Coronary artery (tissue), 2 donors: ENCODE measurements around the gene ZMIZ2.
"Not testable (repeated sequence)": the region's sequence is repeated elsewhere in the genome, so short reads cannot be mapped to it uniquely, and the experiment has no call there.

Experiments used
- DNase-seq: peaks from one replicate; pipeline ENCODE4 v3.0.0-alpha.2; 2017; ENCODE audit warnings: low spot score
- H3K27ac ChIP-seq, 2 donors: fragments of 200-600 bp; sonication (generic); one replicate each; pipeline ENCODE4 v1.5.1; 2016 to 2019
- H3K4me3 ChIP-seq: fragments of 200-600 bp; sonication (generic); 2 replicates; pipeline ENCODE4 v1.5.1; 2016; ENCODE audit warnings: mild to moderate bottlenecking, moderate library complexity
- CTCF ChIP-seq: fragments of 200-600 bp; sonication (generic); IDR thresholded peaks from one replicate; pipeline ENCODE4 v1.5.1; 2019; ENCODE audit warnings: antibody characterized with exemption

The ZMIZ2 gene

DNA sequence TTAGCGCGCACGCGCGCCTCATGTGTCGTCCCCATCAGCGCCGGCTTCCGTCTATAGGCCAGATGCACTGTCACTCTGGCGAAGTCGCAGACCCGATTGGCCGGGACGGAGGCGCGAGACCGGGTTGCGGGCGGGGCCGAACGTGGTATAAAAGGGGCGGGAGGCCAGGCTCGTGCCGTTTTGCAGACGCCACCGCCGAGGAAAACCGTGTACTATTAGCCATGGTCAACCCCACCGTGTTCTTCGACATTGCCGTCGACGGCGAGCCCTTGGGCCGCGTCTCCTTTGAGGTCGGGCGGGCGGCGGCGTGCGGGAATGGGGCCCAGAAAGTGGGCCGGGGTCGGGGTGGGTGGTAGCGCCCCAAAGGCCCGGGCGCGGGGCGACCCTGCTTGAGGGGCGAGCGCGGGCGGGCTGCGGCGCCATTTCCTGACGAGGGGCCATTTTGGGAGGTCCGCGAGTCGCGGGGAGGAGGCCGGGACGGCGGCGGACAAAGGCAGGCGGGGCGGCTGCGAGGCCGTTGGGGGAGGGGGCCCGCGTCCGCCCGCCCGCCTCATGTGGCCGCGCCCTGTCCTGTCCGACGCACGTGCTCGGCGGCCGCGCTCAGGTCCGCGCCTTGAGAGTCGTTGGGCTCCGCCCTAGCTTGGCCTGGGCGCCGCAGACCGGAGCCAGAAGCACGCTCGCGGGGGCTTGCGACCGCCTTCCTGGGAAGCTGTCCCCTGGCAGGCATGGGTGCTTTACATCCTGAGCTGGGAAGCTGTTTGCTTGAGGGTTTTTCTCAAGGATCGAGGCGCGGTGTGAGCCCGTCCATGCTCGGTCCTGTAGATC, 48.1 kb downstream of the ZMIZ2 start, which contains the start of gene PPIA:
Gene PPIA, plus strand, starts transcription at position 178 of the 825 bp plus-strand sequence. Its CDS starts 44 bp downstream, at position 222.
- peak within 1 kb of the TSS; percentile 95 for H3K4me3 ChIP-seq
- no peak for TF ChIP-seq CTCF
- DNase-seq: peak; percentile 98
- H3K27ac ChIP-seq: peak within 1 kb of the TSS; percentile 99 to 100

- H3K27ac ChIP-seq: peak overlapping the region; percentile 99 to 100
- H3K4me3 ChIP-seq: peak overlapping the region; percentile 95
- DNase-seq: peak; percentile 95
- TF ChIP-seq CTCF: no peak
These were observed 48.9 kb downstream of the ZMIZ2 start for GRCh38 chr7:44797329-44798258.

GRCh38 chr7:44798649-44799305, 50.1 kb downstream of the ZMIZ2 start:
- TF ChIP-seq CTCF: no peak
- Histone ChIP-seq H3K4me3 (peak overlapping the region; percentile 95), H3K27ac (peak overlapping the region; percentile 25 to 27)
- DNase-seq: no peak

DNA sequence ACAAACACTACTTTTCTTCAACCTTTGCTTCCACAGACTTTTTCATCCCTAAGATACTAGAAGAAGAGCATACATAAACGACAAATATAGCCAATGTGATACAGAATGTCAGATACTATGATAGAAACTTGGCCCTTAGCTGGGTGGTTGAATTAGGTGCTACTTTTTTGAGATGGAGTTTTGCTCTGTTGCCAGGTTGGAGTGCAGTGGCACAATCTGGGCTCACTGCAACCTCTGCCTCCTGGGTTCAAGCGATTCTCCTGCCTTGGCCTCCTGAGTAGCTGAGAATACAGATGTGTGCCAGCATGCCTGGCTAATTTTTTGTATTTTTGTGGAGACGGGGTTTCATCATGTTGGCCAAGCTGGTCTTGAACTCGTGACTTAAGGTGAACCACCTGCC, 51.3 kb downstream of the ZMIZ2 start:
- no peak overlapping the region for H3K27ac ChIP-seq
- DNase-seq: no peak
- H3K4me3 ChIP-seq: no peak overlapping the region
- no peak for TF ChIP-seq CTCF

- Histone ChIP-seq H3K27ac (no peak overlapping the region), H3K4me3 (no peak overlapping the region)
- no peak for TF ChIP-seq CTCF
- no peak for DNase-seq
These were observed 53.2 kb downstream of the ZMIZ2 start for GRCh38 chr7:44801890-44802289.

DNA sequence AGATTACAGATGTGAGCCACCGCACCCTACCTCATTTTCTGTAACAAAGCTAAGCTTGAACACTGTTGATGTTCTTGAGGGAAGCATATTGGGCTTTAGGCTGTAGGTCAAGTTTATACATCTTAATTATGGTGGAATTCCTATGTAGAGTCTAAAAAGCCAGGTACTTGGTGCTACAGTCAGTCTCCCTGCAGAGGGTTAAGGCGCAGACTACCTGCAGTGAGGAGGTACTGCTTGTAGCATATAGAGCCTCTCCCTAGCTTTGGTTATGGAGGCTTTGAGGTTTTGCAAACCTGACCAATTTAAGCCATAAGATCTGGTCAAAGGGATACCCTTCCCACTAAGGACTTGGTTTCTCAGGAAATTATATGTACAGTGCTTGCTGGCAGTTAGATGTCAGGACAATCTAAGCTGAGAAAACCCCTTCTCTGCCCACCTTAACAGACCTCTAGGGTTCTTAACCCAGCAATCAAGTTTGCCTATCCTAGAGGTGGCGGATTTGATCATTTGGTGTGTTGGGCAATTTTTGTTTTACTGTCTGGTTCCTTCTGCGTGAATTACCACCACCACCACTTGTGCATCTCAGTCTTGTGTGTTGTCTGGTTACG, 53.9 kb downstream of the ZMIZ2 start:
- H3K27ac ChIP-seq: no peak overlapping the region
- no peak for TF ChIP-seq CTCF
- no peak overlapping the region for H3K4me3 ChIP-seq
- no peak for DNase-seq

- H3K4me3 ChIP-seq, H3K27ac ChIP-seq, DNase-seq: not testable (repeated sequence)
These were observed 55.3 kb downstream of the ZMIZ2 start for GRCh38 chr7:44803828-44804519.
